ENCODE results near the gene GGT5.
"Not testable (repeated sequence)": the region's sequence is repeated elsewhere in the genome, so short reads cannot be mapped to it uniquely, and the experiment has no call there.

Gene GGT5

GRCh38 chr22:24185501-24186351, 59.2 kb downstream of the GGT5 start:
- DNase-seq (ENCODE audit: low read depth), result no peak
- in situ Hi-C loops (cut with HindIII; ENCODE audit: low sequenced_read_pairs), result no loop called here
- no peak overlapping the region for H3K4me3 ChIP-seq (ENCODE audit: low read depth, low read length)
- TF ChIP-seq CTCF (IDR thresholded peaks at IDR 0.05; ENCODE audit: low read depth, low read length, missing control alignments), result no peak

DNA sequence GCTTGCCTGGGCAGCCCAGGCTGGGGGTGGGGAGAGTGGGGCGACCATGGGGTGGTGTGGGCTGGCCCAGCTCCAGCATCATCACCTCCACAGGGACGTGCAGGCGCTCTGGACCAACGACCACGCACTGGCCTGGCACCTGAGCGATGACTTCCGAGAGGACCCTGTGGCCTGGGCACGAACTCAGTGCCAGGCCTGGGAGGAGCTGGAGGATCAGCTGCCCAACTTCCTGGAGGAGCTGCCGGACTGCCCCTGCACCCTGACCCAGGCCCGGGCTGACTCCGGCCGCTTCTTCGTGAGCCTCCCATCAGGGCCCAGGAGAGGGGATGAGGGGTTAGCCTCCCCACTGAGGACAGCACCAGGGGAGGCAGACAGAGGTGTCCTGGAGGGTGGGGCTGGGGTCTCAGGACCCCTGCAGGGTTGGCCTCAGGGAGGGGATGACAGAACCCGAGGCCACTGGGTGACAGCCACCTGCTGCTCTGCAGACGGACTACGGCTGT, 59.8 kb downstream of the GGT5 start:
- in situ Hi-C loops (cut with HindIII; ENCODE audit: low sequenced_read_pairs), result no loop called here
- no peak for DNase-seq (ENCODE audit: low read depth)
- no peak overlapping the region for H3K4me3 ChIP-seq (ENCODE audit: low read depth, low read length)
- TF ChIP-seq CTCF (IDR thresholded peaks at IDR 0.05; ENCODE audit: low read depth, low read length, missing control alignments), result no peak

DNA sequence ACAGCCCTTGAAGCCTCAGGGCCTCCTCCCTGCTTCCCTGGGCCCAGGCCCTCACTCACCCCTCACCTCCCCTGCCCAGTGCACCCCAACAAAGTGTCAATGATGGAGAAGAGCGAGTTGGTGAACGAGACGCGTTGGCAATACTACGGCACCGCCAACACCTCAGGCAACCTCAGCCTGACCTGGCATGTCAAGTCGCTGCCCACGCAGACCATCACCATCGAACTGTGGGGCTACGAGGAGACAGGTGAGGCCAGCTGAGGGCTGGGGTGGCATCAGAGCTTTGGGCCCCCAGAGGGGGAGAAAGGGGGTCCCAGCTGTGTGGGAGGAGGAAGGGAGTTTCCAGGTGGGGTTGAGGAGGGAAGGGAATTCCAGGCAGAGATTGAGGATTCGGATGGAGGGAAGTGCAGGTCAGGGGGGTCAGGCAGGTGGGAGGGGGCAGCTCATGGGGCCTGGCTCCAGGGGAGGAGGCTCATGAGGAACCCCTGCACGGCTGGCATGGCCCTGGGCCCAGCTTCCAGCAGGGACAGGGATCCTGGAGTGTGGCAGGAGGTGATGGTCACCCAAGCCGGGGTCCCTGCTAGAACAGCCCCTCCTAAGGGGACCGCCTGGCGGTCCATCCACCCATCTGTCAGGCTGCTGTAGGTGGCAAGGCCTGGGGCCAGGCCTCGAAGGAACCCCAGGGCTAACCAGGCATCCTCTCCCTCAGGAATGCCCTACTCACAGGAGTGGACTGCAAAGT, 60.7 kb downstream of the GGT5 start:
- TF ChIP-seq CTCF (IDR thresholded peaks at IDR 0.05; ENCODE audit: low read depth, low read length, missing control alignments), result no peak
- in situ Hi-C loops (cut with HindIII; ENCODE audit: low sequenced_read_pairs), result no loop called here
- no peak for DNase-seq (ENCODE audit: low read depth)
- H3K4me3 ChIP-seq (ENCODE audit: low read depth, low read length), result no peak overlapping the region

- DNase-seq (ENCODE audit: low read depth), result no peak
- in situ Hi-C loops (cut with HindIII; ENCODE audit: low sequenced_read_pairs), result no loop called here
- no peak for TF ChIP-seq CTCF (IDR thresholded peaks at IDR 0.05; ENCODE audit: low read depth, low read length, missing control alignments)
- no peak overlapping the region for H3K4me3 ChIP-seq (ENCODE audit: low read depth, low read length)
Measured at GRCh38 chr22:24183321-24184031, 61.4 kb downstream of the GGT5 start.

DNA sequence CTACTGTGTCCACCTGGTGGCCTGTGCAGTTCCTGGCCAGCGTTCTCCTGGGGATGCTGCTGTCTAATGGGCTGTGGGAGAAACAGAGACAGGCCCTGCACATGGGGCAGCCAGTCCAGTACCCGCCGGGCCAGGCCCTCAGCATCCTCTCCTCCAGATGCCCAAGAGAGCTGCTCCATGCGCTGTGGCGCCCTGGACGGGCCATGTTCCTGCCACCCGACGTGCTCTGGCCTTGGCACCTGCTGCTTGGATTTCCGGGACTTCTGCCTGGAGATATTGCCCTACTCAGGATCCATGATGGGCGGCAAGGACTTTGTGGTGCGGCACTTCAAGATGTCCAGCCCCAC, 62.0 kb downstream of the GGT5 start:
- H3K4me3 ChIP-seq (ENCODE audit: low read depth, low read length); in situ Hi-C loops (cut with HindIII; ENCODE audit: low sequenced_read_pairs); DNase-seq (ENCODE audit: low read depth): not testable (repeated sequence)

- in situ Hi-C loops (cut with HindIII; ENCODE audit: low sequenced_read_pairs), result no loop called here
- peak; percentile 34 for TF ChIP-seq CTCF (IDR thresholded peaks at IDR 0.05; ENCODE audit: low read depth, low read length, missing control alignments)
- DNase-seq (ENCODE audit: low read depth), result no peak
- H3K4me3 ChIP-seq (ENCODE audit: low read depth, low read length), result no peak overlapping the region
Measured at GRCh38 chr22:24181996-24182899, 62.6 kb downstream of the GGT5 start.
